Breast epithelium (tissue), 3 donors: Measurements from ENCODE around the gene UQCRH.

ENCODE experiments used
- POLR2AphosphoS5 ChIP-seq, 3 donors: sonication (generic); formaldehyde crosslinking; IDR thresholded peaks; one replicate each; pipeline ENCODE4 v1.6.1; 2017; ENCODE audit warnings: antibody characterized with exemption in 3 of 3
- TF ChIP-seq, protein P1 (sequence below), 3 donors: fragments of 450-650 bp; IDR thresholded peaks; one replicate each; pipeline ENCODE4 v1.5.1; 2016 to 2017; ENCODE audit warnings: antibody characterized with exemption in 3 of 3, mild to moderate bottlenecking in 3 of 3, moderate library complexity in 3 of 3

- TF ChIP-seq, protein P1, sequence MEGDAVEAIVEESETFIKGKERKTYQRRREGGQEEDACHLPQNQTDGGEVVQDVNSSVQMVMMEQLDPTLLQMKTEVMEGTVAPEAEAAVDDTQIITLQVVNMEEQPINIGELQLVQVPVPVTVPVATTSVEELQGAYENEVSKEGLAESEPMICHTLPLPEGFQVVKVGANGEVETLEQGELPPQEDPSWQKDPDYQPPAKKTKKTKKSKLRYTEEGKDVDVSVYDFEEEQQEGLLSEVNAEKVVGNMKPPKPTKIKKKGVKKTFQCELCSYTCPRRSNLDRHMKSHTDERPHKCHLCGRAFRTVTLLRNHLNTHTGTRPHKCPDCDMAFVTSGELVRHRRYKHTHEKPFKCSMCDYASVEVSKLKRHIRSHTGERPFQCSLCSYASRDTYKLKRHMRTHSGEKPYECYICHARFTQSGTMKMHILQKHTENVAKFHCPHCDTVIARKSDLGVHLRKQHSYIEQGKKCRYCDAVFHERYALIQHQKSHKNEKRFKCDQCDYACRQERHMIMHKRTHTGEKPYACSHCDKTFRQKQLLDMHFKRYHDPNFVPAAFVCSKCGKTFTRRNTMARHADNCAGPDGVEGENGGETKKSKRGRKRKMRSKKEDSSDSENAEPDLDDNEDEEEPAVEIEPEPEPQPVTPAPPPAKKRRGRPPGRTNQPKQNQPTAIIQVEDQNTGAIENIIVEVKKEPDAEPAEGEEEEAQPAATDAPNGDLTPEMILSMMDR (IDR thresholded peaks at IDR 0.05), result no peak
- TF ChIP-seq POLR2AphosphoS5 (IDR thresholded peaks at IDR 0.05), result no peak
These were observed 6.1 kb downstream of the UQCRH start for GRCh38 chr1:46309401-46310159.
